ENCODE results near the gene PRDX4. TPM values are rescaled to one million over a fixed set of nuclear protein-coding genes. Genes with fewer than 3 reads are reported as not detected.

The PRDX4 gene
- total and polyA plus RNA-seq, 2 donors from 2014 or later, result 58.3 to 77.7 TPM

- Histone ChIP-seq H3K4me1 (ENCODE audit: control insufficient read depth in 2 of 3, insufficient read depth in 2 of 3, low read depth in 1 of 3, low read length in 3 of 3) (no peaks in the 10 kb centered on the region), H3K9ac (ENCODE audit: low read length in 3 of 3) (no peak overlapping the region), H3K27ac (ENCODE audit: low read depth in 2 of 2, low read length in 2 of 2) (no peak overlapping the region), H3K9me3 (ENCODE audit: control insufficient read depth in 2 of 3, insufficient read depth in 1 of 3, low read length in 3 of 3) (no peaks in the 10 kb centered on the region), H3K27me3 (ENCODE audit: control insufficient read depth, insufficient read depth, low read length) (no peaks in the 10 kb centered on the region), H3K36me3 (ENCODE audit: control insufficient read depth in 2 of 3, insufficient read depth in 3 of 3, low read length in 3 of 3) (peaks cover 0 to 16% (median 5%) of the 10 kb centered on the region in 3 donors), H3K4me3 (ENCODE audit: low read length in 3 of 3) (no peak overlapping the region)
- intact Hi-C loops (cut with DNase I), result no loop called here
- FAIRE-seq (no peak), DNase-seq (no peak)
- no peak for TF ChIP-seq CTCF (IDR thresholded peaks at IDR 0.05; ENCODE audit: borderline replicate concordance, extremely low read depth, insufficient read depth)
These were observed 58.9 kb downstream of the PRDX4 start for GRCh38 chrX:23726191-23726590.

GRCh38 chrX:23727206-23727605 lies 59.9 kb downstream of the PRDX4 start:
- H3K4me1 ChIP-seq (ENCODE audit: control insufficient read depth in 2 of 3, insufficient read depth in 2 of 3, low read depth in 1 of 3, low read length in 3 of 3), result no peaks in the 10 kb centered on the region
- H3K9ac ChIP-seq (ENCODE audit: low read length in 3 of 3), result no peak overlapping the region
- intact Hi-C loops (cut with DNase I), result no loop called here

GRCh38 chrX:23729214-23729613 lies 61.9 kb downstream of the PRDX4 start:
- no peaks in the 10 kb centered on the region for H3K27me3 ChIP-seq (ENCODE audit: control insufficient read depth, insufficient read depth, low read length)
- peaks cover 0 to 13% (median 8%) of the 10 kb centered on the region in 3 donors for H3K36me3 ChIP-seq (ENCODE audit: control insufficient read depth in 2 of 3, insufficient read depth in 3 of 3, low read length in 3 of 3)
- no peak overlapping the region for H3K4me3 ChIP-seq (ENCODE audit: low read length in 3 of 3)
- intact Hi-C loops (cut with DNase I), result no loop called here
- H3K9ac ChIP-seq (ENCODE audit: low read length in 3 of 3), result no peak overlapping the region
- H3K9me3 ChIP-seq (ENCODE audit: control insufficient read depth in 2 of 3, insufficient read depth in 1 of 3, low read length in 3 of 3), result no peaks in the 10 kb centered on the region
- H3K27ac ChIP-seq (ENCODE audit: low read depth in 2 of 2, low read length in 2 of 2), result no peak overlapping the region
- FAIRE-seq (no peak), DNase-seq (no peak)
- no peak for TF ChIP-seq CTCF (IDR thresholded peaks at IDR 0.05; ENCODE audit: borderline replicate concordance, extremely low read depth, insufficient read depth)
- H3K4me1 ChIP-seq (ENCODE audit: control insufficient read depth in 2 of 3, insufficient read depth in 2 of 3, low read depth in 1 of 3, low read length in 3 of 3), result no peaks in the 10 kb centered on the region

More at GRCh38 chrX:23727206-23727605, 59.9 kb downstream of the PRDX4 start:
- Histone ChIP-seq H3K27me3 (ENCODE audit: control insufficient read depth, insufficient read depth, low read length) (no peaks in the 10 kb centered on the region), H3K36me3 (ENCODE audit: control insufficient read depth in 2 of 3, insufficient read depth in 3 of 3, low read length in 3 of 3) (peaks cover 0 to 13% (median 2%) of the 10 kb centered on the region in 3 donors), H3K9me3 (ENCODE audit: control insufficient read depth in 2 of 3, insufficient read depth in 1 of 3, low read length in 3 of 3) (no peaks in the 10 kb centered on the region), H3K4me3 (ENCODE audit: low read length in 3 of 3) (no peak overlapping the region), H3K27ac (ENCODE audit: low read depth in 2 of 2, low read length in 2 of 2) (no peak overlapping the region)
- TF ChIP-seq CTCF (IDR thresholded peaks at IDR 0.05; ENCODE audit: borderline replicate concordance, extremely low read depth, insufficient read depth), result no peak
- FAIRE-seq, result no peak
- no peak for DNase-seq

DNA sequence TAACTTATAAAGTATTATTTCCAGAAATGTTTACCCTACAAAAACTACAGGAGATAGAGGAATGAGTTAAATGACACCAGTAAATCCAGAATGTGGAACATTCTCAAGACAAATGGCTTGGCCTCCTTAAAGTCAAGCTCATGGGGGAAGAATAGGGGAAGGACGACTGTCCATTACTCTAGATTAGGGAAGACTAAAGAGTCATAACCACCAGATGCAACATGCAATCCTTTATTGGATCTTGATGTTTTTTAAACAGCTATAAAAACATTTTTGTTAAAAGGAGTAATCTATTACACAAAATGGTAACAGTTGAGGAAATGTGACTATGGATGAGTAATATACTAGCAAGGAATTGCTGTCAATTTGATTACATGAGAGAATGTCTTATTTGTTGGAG lies 64.7 kb downstream of the PRDX4 start:
- no peak for TF ChIP-seq CTCF (IDR thresholded peaks at IDR 0.05; ENCODE audit: borderline replicate concordance, extremely low read depth, insufficient read depth)
- peaks cover 0 to 13% (median 8%) of the 10 kb centered on the region in 3 donors for H3K36me3 ChIP-seq (ENCODE audit: control insufficient read depth in 2 of 3, insufficient read depth in 3 of 3, low read length in 3 of 3)
- intact Hi-C loops (cut with DNase I), result no loop called here
- no peak overlapping the region for H3K4me3 ChIP-seq (ENCODE audit: low read length in 3 of 3)
- no peaks in the 10 kb centered on the region for H3K27me3 ChIP-seq (ENCODE audit: control insufficient read depth, insufficient read depth, low read length)
- H3K9ac ChIP-seq (ENCODE audit: low read length in 3 of 3), result no peak overlapping the region
- no peak overlapping the region for H3K27ac ChIP-seq (ENCODE audit: low read depth in 2 of 2, low read length in 2 of 2)
- FAIRE-seq, result no peak
- H3K4me1 ChIP-seq (ENCODE audit: control insufficient read depth in 2 of 3, insufficient read depth in 2 of 3, low read depth in 1 of 3, low read length in 3 of 3), result no peaks in the 10 kb centered on the region
- no peak for DNase-seq
- H3K9me3 ChIP-seq (ENCODE audit: control insufficient read depth in 2 of 3, insufficient read depth in 1 of 3, low read length in 3 of 3), result no peaks in the 10 kb centered on the region
